Measurements from ENCODE around the gene ERI2.
"Not testable (repeated sequence)": the region's sequence is repeated elsewhere in the genome, so short reads cannot be mapped to it uniquely, and the experiment has no call there.

DNA sequence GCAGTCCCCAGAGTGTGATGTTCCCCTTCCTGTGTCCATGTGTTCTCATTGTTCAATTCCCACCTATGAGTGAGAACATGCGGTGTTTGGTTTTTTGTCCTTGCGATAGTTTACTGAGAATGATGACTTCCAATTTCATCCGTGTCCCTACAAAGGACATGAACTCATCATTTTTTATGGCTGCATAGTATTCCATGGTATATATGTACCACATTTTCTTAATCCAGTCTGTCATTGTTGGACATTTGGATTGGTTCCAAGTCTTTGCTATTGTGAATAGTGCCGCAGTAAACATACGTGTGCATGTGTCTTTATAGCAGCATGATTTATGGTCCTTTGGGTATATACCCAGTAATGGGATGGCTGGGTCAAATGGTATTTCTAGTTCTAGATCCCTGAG is 50.5 kb downstream of the ERI2 start:
- TF ChIP-seq USF2 (IDR thresholded peaks at IDR 0.05; ENCODE audit: low read depth, low read length); POLR2A (IDR thresholded peaks at IDR 0.05; ENCODE audit: low read depth, low read length); MAZ (IDR thresholded peaks at IDR 0.05; ENCODE audit: borderline replicate concordance, low read depth, low read length); RCOR1 (IDR thresholded peaks at IDR 0.05; ENCODE audit: insufficient replicate concordance, low read length): not testable (repeated sequence)
- TF ChIP-seq, protein P1, sequence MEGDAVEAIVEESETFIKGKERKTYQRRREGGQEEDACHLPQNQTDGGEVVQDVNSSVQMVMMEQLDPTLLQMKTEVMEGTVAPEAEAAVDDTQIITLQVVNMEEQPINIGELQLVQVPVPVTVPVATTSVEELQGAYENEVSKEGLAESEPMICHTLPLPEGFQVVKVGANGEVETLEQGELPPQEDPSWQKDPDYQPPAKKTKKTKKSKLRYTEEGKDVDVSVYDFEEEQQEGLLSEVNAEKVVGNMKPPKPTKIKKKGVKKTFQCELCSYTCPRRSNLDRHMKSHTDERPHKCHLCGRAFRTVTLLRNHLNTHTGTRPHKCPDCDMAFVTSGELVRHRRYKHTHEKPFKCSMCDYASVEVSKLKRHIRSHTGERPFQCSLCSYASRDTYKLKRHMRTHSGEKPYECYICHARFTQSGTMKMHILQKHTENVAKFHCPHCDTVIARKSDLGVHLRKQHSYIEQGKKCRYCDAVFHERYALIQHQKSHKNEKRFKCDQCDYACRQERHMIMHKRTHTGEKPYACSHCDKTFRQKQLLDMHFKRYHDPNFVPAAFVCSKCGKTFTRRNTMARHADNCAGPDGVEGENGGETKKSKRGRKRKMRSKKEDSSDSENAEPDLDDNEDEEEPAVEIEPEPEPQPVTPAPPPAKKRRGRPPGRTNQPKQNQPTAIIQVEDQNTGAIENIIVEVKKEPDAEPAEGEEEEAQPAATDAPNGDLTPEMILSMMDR (conservative IDR thresholded peaks at IDR 0.05; ENCODE audit: low read depth, low read length), result not testable (repeated sequence)

All from IMR-90 (cell line).